ENCODE results near the gene PANK1. TPM values are rescaled to one million over a fixed set of nuclear protein-coding genes. Genes with fewer than 3 reads are reported as not detected.
A peak's percentile ranks its signal among the peaks of the same experiment; 100 is the strongest.

PANK1 gene
- total RNA-seq, 1 experiment from 2014 or later = 33.2 TPM

DNA sequence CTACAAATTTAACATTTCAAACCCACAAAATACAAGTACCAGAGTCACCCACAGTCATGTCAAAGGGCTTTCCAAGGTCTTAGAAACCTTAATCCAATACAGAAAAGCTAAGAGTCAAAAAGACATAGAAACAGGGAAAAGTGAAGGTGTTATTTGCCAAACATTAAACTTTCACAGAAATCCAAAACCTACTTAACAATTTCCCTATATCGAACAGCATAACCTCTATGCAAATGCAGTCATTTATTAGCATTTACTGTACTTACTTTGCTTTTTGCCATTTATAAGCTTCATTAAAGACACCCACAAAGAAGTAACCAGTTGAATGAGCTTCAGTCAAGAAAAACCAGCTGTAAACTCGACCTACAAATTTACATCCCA is 1.6 kb downstream of the PANK1 start:
- Histone ChIP-seq H3K9me3 (ENCODE audit: control insufficient read depth, low read depth, low read length) (no peaks in the 10 kb centered on the region), H2AK5ac (ENCODE audit: insufficient read length, low read length) (no peak overlapping the region), H3T11ph (ENCODE audit: low read length) (no peak overlapping the region), H3K79me1 (ENCODE audit: insufficient read depth, low read depth, low read length, poor library complexity, severe bottlenecking) (peaks cover 4% of the 10 kb centered on the region), H2BK5ac (ENCODE audit: insufficient read length, low read length) (no peak overlapping the region), H2BK120ac (ENCODE audit: low read depth, low read length, poor library complexity, severe bottlenecking) (no peak overlapping the region), H3K23me2 (ENCODE audit: insufficient read length, low read depth, low read length, poor library complexity, severe bottlenecking) (peaks cover 8% of the 10 kb centered on the region), H3K56ac (ENCODE audit: insufficient read length, low read depth, low read length) (no peak overlapping the region), H3K27ac (ENCODE audit: insufficient read length, low read depth, low read length) (no peak overlapping the region), H2BK20ac (ENCODE audit: low read depth, low read length, poor library complexity, severe bottlenecking) (no peak overlapping the region), H3K4me2 (ENCODE audit: insufficient read depth, insufficient read length, low read length) (peak overlapping the region; percentile 91), H4K8ac (replicated peaks; ENCODE audit: insufficient read length, low read depth, low read length) (no peak overlapping the region), H4K91ac (ENCODE audit: insufficient read length, low read depth, low read length) (no peak overlapping the region), H2BK15ac (ENCODE audit: low read depth, low read length) (no peak overlapping the region), H3K27me3 (ENCODE audit: insufficient read depth, low read length) (no peaks in the 10 kb centered on the region), H4K5ac (ENCODE audit: insufficient read length, low read depth, low read length) (no peak overlapping the region), H2AFZ (ENCODE audit: low read length) (no peak overlapping the region), H3K14ac (ENCODE audit: insufficient read depth, low read length) (no peak overlapping the region), H3K18ac (ENCODE audit: insufficient read length, low read depth, low read length) (no peak overlapping the region), H3K23ac (ENCODE audit: insufficient read length, low read depth, low read length) (no peak overlapping the region), H4K20me1 (ENCODE audit: control insufficient read depth, insufficient read depth, insufficient read length) (no peaks in the 10 kb centered on the region), H3K9ac (ENCODE audit: extremely low read depth, insufficient read length, low read length) (peak overlapping the region; percentile 83), H3K79me2 (ENCODE audit: insufficient read depth, low read length) (peaks cover 42% of the 10 kb centered on the region), H2BK12ac (ENCODE audit: insufficient read length, low read depth, low read length) (no peak overlapping the region), H3K4me1 (ENCODE audit: insufficient read depth, low read length) (peaks cover 4% of the 10 kb centered on the region; the same call in 1 of the 2 replicates), H3K4ac (ENCODE audit: low read depth, low read length) (no peak overlapping the region)
- peaks cover 2 to 6% (median 4%) of the 10 kb centered on the region in 3 experiments; a peak in 4 of 7 replicates for H3K36me3 Mint-ChIP-seq (ENCODE audit: insufficient read depth in 1 of 3, low read depth in 3 of 3)
- peak overlapping the region in 1 of 3 experiments; percentile 63; a peak in 3 of 7 replicates for H3K27ac Mint-ChIP-seq
- DNase-seq = no peak
- no peak for TF ChIP-seq CTCF (conservative IDR thresholded peaks at IDR 0.05)
- H3K9me3 Mint-ChIP-seq = peaks cover 0 to 2% of the 10 kb centered on the region in 2 experiments; a peak in 2 of 5 replicates
- WGBS (ENCODE audit: extremely low coverage, insufficient read length, low lambda C conversion rate) = no CpG with 5 or more reads among the region's 2 CpGs
- H3K4me3 Mint-ChIP-seq = no peak overlapping the region
- no peaks in the 10 kb centered on the region for H3K27me3 Mint-ChIP-seq (ENCODE audit: low read depth)
- peaks cover 43 to 49% of the 10 kb centered on the region in 2 experiments for H3K4me1 Mint-ChIP-seq

All from H9 (cell line).